ENCODE data around the gene GNA14.
"Not testable (repeated sequence)": the region's sequence is repeated elsewhere in the genome, so short reads cannot be mapped to it uniquely, and the experiment has no call there.

The GNA14 gene

GRCh38 chr9:77648234-77649108, at the start of gene GNA14:
Gene GNA14 (minus strand): TSS chr9:77648322. CDS start chr9:77647793, 529 bp downstream.
- H3K27me3 ChIP-seq (ENCODE audit: control insufficient read depth in 2 of 2, insufficient read depth in 2 of 2, low read length in 2 of 2) = peaks cover 0 to 5% of the 10 kb centered on the region in 2 donors
- peaks cover 5 to 8% of the 10 kb centered on the region in 2 donors for H3K4me1 ChIP-seq (ENCODE audit: control insufficient read depth in 2 of 2, insufficient read depth in 2 of 2, low read length in 2 of 2)
- peak within 1 kb of the TSS; percentile 52 to 83 for H3K9ac ChIP-seq (ENCODE audit: low read depth in 1 of 2, low read length in 2 of 2)
- peak within 1 kb of the TSS; percentile 66 to 78 for H3K4me3 ChIP-seq (ENCODE audit: low read length in 2 of 2)
- H3K36me3 ChIP-seq (ENCODE audit: control insufficient read depth in 2 of 2, insufficient read depth in 2 of 2, low read length in 2 of 2) = no peaks in the 10 kb centered on the region
- no peaks in the 10 kb centered on the region for H3K9me3 ChIP-seq (ENCODE audit: control insufficient read depth in 2 of 2, low read length in 2 of 2)
- H3K27ac ChIP-seq (ENCODE audit: low read depth in 2 of 2, low read length in 2 of 2) = peak within 1 kb of the TSS; percentile 72 to 80

DNA sequence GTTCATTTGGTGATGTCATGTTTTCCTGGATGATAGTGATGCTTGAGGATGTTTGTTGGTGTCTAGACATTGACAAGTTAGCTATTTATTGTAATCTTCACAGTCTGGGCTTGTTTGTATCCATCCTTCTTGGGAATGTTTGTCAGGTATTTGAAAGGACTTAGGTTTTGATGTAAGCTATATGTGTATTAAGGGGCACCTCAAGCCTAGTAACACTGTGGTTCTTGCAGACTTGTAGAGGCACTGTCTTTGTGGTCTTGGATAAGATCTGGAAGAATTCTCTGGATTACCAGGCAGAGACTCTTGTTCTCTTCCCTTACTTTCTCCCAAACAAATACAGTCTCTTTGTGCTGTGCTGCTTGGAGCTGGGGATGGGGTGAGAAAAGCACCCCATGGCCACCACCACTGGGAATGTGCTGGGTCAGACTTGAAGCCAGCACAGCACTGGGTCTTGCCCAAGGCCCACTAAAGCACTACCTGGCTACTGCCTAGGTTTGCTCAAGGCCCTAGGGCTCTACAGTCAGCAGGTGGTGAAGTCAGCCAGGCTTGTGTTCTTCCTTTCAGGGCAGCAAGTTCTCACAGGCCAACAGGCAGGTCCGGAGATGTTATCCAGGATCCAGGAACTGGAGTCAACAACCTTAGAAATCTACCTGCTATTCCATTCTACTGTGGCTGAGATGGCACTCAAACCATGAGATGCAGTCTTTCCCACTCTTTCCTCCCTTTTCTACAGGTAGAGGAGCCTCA, 49.3 kb upstream of the GNA14 start:
- Histone ChIP-seq H3K27ac (ENCODE audit: low read depth in 2 of 2, low read length in 2 of 2) (no peak overlapping the region), H3K4me3 (ENCODE audit: low read length in 2 of 2) (no peak overlapping the region), H3K9me3 (ENCODE audit: control insufficient read depth in 2 of 2, low read length in 2 of 2) (no peaks in the 10 kb centered on the region), H3K9ac (ENCODE audit: low read depth in 1 of 2, low read length in 2 of 2) (no peak overlapping the region), H3K27me3 (ENCODE audit: control insufficient read depth in 2 of 2, insufficient read depth in 2 of 2, low read length in 2 of 2) (no peaks in the 10 kb centered on the region), H3K36me3 (ENCODE audit: control insufficient read depth in 2 of 2, insufficient read depth in 2 of 2, low read length in 2 of 2) (no peaks in the 10 kb centered on the region), H3K4me1 (ENCODE audit: control insufficient read depth in 2 of 2, insufficient read depth in 2 of 2, low read length in 2 of 2) (no peaks in the 10 kb centered on the region)

- H3K9me3 ChIP-seq (ENCODE audit: control insufficient read depth in 2 of 2, low read length in 2 of 2) = not testable (repeated sequence)
Measured at GRCh38 chr9:77690723-77691122, 42.6 kb upstream of the GNA14 start.

GRCh38 chr9:77690119-77690518, 42.0 kb upstream of the GNA14 start:
- not testable (repeated sequence) for H3K9me3 ChIP-seq (ENCODE audit: control insufficient read depth in 2 of 2, low read length in 2 of 2); H3K36me3 ChIP-seq (ENCODE audit: control insufficient read depth in 2 of 2, insufficient read depth in 2 of 2, low read length in 2 of 2); H3K9ac ChIP-seq (ENCODE audit: low read depth in 1 of 2, low read length in 2 of 2); H3K4me3 ChIP-seq (ENCODE audit: low read length in 2 of 2); H3K27ac ChIP-seq (ENCODE audit: low read depth in 2 of 2, low read length in 2 of 2); H3K27me3 ChIP-seq (ENCODE audit: control insufficient read depth in 2 of 2, insufficient read depth in 2 of 2, low read length in 2 of 2); H3K4me1 ChIP-seq (ENCODE audit: control insufficient read depth in 2 of 2, insufficient read depth in 2 of 2, low read length in 2 of 2)

More at GRCh38 chr9:77690723-77691122, 42.6 kb upstream of the GNA14 start:
- H3K27me3 ChIP-seq (ENCODE audit: control insufficient read depth in 2 of 2, insufficient read depth in 2 of 2, low read length in 2 of 2); H3K36me3 ChIP-seq (ENCODE audit: control insufficient read depth in 2 of 2, insufficient read depth in 2 of 2, low read length in 2 of 2); H3K4me1 ChIP-seq (ENCODE audit: control insufficient read depth in 2 of 2, insufficient read depth in 2 of 2, low read length in 2 of 2); H3K27ac ChIP-seq (ENCODE audit: low read depth in 2 of 2, low read length in 2 of 2); H3K4me3 ChIP-seq (ENCODE audit: low read length in 2 of 2); H3K9ac ChIP-seq (ENCODE audit: low read depth in 1 of 2, low read length in 2 of 2): not testable (repeated sequence)

DNA sequence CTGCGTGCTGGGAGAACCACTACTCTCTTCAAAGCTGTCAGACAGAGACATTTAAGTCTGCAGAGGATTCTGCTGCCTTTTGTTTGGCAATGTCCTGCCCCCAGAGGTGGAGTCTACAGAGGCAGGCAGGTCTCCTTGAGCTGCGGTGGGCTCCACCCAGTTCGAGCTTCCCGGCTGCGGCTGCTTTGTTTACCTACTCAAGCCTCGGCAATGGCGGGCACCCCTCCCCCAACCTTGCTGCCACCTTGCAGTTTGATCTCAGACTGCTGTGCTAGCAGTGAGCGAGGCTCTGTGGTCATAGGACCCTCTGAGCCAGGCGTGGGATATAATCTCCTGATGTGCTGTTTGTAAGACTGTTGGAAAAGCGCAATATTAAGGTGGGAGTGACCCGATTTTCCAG, 39.6 kb upstream of the GNA14 start:
- H3K27me3 ChIP-seq (ENCODE audit: control insufficient read depth in 2 of 2, insufficient read depth in 2 of 2, low read length in 2 of 2); H3K4me3 ChIP-seq (ENCODE audit: low read length in 2 of 2); H3K27ac ChIP-seq (ENCODE audit: low read depth in 2 of 2, low read length in 2 of 2); H3K9ac ChIP-seq (ENCODE audit: low read depth in 1 of 2, low read length in 2 of 2); H3K4me1 ChIP-seq (ENCODE audit: control insufficient read depth in 2 of 2, insufficient read depth in 2 of 2, low read length in 2 of 2); H3K36me3 ChIP-seq (ENCODE audit: control insufficient read depth in 2 of 2, insufficient read depth in 2 of 2, low read length in 2 of 2); H3K9me3 ChIP-seq (ENCODE audit: control insufficient read depth in 2 of 2, low read length in 2 of 2): not testable (repeated sequence)

GRCh38 chr9:77680581-77680980, 32.5 kb upstream of the GNA14 start:
- Histone ChIP-seq H3K4me3 (ENCODE audit: low read length in 2 of 2) (no peak overlapping the region), H3K9me3 (ENCODE audit: control insufficient read depth in 2 of 2, low read length in 2 of 2) (no peaks in the 10 kb centered on the region), H3K27me3 (ENCODE audit: control insufficient read depth in 2 of 2, insufficient read depth in 2 of 2, low read length in 2 of 2) (no peaks in the 10 kb centered on the region), H3K36me3 (ENCODE audit: control insufficient read depth in 2 of 2, insufficient read depth in 2 of 2, low read length in 2 of 2) (no peaks in the 10 kb centered on the region), H3K27ac (ENCODE audit: low read depth in 2 of 2, low read length in 2 of 2) (no peak overlapping the region), H3K4me1 (ENCODE audit: control insufficient read depth in 2 of 2, insufficient read depth in 2 of 2, low read length in 2 of 2) (peaks cover 0 to 2% of the 10 kb centered on the region in 2 donors), H3K9ac (ENCODE audit: low read depth in 1 of 2, low read length in 2 of 2) (no peak overlapping the region)

DNA sequence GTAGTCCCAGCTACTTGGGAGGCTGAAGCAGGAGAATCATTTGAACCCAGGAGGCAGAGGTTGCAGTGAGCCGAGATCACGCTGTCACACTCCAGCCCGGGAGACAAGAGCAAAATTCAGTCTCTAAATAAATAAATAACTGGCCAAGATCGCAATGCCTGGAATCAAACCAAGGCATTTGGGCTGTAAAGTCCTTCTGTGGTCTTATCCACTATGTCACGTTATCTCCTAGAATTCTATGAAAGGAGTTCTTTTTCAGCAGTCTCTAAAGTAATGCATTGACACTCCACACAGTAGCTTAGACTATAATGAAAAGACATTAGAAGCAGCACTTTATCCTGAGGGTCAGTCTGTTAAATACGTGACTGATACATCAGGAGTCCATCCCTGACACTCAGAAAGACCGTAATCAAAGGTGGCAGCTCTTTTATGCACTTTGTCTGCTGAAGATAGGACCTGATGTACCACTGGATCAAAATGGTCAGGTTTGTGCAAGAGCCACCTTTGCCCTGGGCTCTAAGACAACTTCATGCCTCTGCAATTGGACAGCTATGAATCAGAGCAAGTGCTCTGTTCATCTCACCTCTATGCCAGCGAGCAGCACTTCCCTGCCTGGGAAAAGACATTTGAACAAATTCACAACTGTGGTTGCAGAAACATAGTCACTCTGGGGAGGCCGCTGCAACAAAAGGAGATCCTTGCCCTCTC, 31.7 kb upstream of the GNA14 start:
- no peaks in the 10 kb centered on the region for H3K9me3 ChIP-seq (ENCODE audit: control insufficient read depth in 2 of 2, low read length in 2 of 2)
- H3K4me1 ChIP-seq (ENCODE audit: control insufficient read depth in 2 of 2, insufficient read depth in 2 of 2, low read length in 2 of 2) = peaks cover 0 to 2% of the 10 kb centered on the region in 2 donors
- no peak overlapping the region for H3K4me3 ChIP-seq (ENCODE audit: low read length in 2 of 2)
- H3K36me3 ChIP-seq (ENCODE audit: control insufficient read depth in 2 of 2, insufficient read depth in 2 of 2, low read length in 2 of 2) = no peaks in the 10 kb centered on the region
- H3K27me3 ChIP-seq (ENCODE audit: control insufficient read depth in 2 of 2, insufficient read depth in 2 of 2, low read length in 2 of 2) = no peaks in the 10 kb centered on the region
- no peak overlapping the region for H3K27ac ChIP-seq (ENCODE audit: low read depth in 2 of 2, low read length in 2 of 2)
- H3K9ac ChIP-seq (ENCODE audit: low read depth in 1 of 2, low read length in 2 of 2) = no peak overlapping the region

DNA sequence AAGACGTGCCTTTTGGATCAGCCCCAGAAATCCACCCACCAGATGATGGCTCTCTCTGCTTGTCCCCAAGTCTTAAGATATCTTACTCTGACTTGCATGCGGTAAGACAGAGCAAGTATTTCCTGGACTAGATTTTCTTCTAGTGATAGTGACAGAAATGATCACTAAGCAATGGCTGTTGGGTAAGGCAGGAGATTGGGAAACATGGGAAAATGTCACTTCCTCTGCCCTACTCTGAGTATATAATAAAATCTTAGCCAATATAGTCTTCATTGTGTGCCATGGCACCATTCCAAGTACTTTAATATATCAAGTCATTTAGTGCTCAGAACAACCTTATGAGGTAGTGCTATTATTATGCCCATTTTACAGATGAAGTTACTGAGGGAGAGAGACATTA, 31.0 kb upstream of the GNA14 start:
- H3K4me1 ChIP-seq (ENCODE audit: control insufficient read depth in 2 of 2, insufficient read depth in 2 of 2, low read length in 2 of 2) = peaks cover 0 to 2% of the 10 kb centered on the region in 2 donors
- no peaks in the 10 kb centered on the region for H3K9me3 ChIP-seq (ENCODE audit: control insufficient read depth in 2 of 2, low read length in 2 of 2)
- no peak overlapping the region for H3K27ac ChIP-seq (ENCODE audit: low read depth in 2 of 2, low read length in 2 of 2)
- no peak overlapping the region for H3K9ac ChIP-seq (ENCODE audit: low read depth in 1 of 2, low read length in 2 of 2)
- no peak overlapping the region for H3K4me3 ChIP-seq (ENCODE audit: low read length in 2 of 2)
- no peaks in the 10 kb centered on the region for H3K27me3 ChIP-seq (ENCODE audit: control insufficient read depth in 2 of 2, insufficient read depth in 2 of 2, low read length in 2 of 2)
- H3K36me3 ChIP-seq (ENCODE audit: control insufficient read depth in 2 of 2, insufficient read depth in 2 of 2, low read length in 2 of 2) = no peaks in the 10 kb centered on the region

GRCh38 chr9:77677957-77678535, 29.9 kb upstream of the GNA14 start:
- no peaks in the 10 kb centered on the region for H3K27me3 ChIP-seq (ENCODE audit: control insufficient read depth in 2 of 2, insufficient read depth in 2 of 2, low read length in 2 of 2)
- no peaks in the 10 kb centered on the region for H3K36me3 ChIP-seq (ENCODE audit: control insufficient read depth in 2 of 2, insufficient read depth in 2 of 2, low read length in 2 of 2)
- no peak overlapping the region for H3K9ac ChIP-seq (ENCODE audit: low read depth in 1 of 2, low read length in 2 of 2)
- H3K9me3 ChIP-seq (ENCODE audit: control insufficient read depth in 2 of 2, low read length in 2 of 2) = no peaks in the 10 kb centered on the region
- no peak overlapping the region for H3K4me3 ChIP-seq (ENCODE audit: low read length in 2 of 2)
- H3K27ac ChIP-seq (ENCODE audit: low read depth in 2 of 2, low read length in 2 of 2) = no peak overlapping the region
- H3K4me1 ChIP-seq (ENCODE audit: control insufficient read depth in 2 of 2, insufficient read depth in 2 of 2, low read length in 2 of 2) = peaks cover 0 to 2% of the 10 kb centered on the region in 2 donors
